H1 (cell line): Measurements from ENCODE around the gene CAMK1G. TPM values are rescaled to one million over a fixed set of nuclear protein-coding genes. Genes with fewer than 3 reads are reported as not detected.

Experiments
- CHD1 ChIP-seq: IDR thresholded peaks from 2 replicates; pipeline ENCODE4 v1.6.1; 2012; ENCODE audit warnings: low read depth, low read length, improper control_type of control experiment
- CHD7 ChIP-seq: fragments of 300-600 bp; sonication (generic); IDR thresholded peaks from 2 replicates; pipeline ENCODE4 v1.7.1; 2012; ENCODE audit warnings: low read length, moderate library complexity, mild to moderate bottlenecking, inconsistent platforms; ENCODE audit not compliant: insufficient replicate concordance
- FOSL1 ChIP-seq: IDR thresholded peaks from 2 replicates; pipeline ENCODE4 v1.6.1; 2011; ENCODE audit warnings: mild to moderate bottlenecking, low read depth, low read length, moderate library complexity; ENCODE audit not compliant: insufficient read depth
- GABPA ChIP-seq: IDR thresholded peaks from 2 replicates; pipeline ENCODE4 v1.6.1; 2011; ENCODE audit warnings: mild to moderate bottlenecking, low read length, moderate library complexity, borderline replicate concordance; ENCODE audit not compliant: insufficient read depth
- HDAC2 ChIP-seq, 2 experiments: fragments of 300-600 bp in 1 of 2; sonication (generic) in 1 of 2; IDR thresholded peaks; 2 replicates each; pipeline ENCODE4 v1.6.1; 2011 to 2012; ENCODE audit warnings: low read depth in 2 of 2, low read length in 2 of 2, mild to moderate bottlenecking in 2 of 2, moderate library complexity in 2 of 2, borderline replicate concordance in 1 of 2, inconsistent platforms in 1 of 2
- RBBP5 ChIP-seq: IDR thresholded peaks from 2 replicates; pipeline ENCODE4 v1.7.1; 2012; ENCODE audit warnings: low read depth, mild to moderate bottlenecking, inconsistent platforms, low read length, moderate library complexity, borderline replicate concordance
- SIRT6 ChIP-seq: IDR thresholded peaks from one replicate; pipeline ENCODE4 v1.7.1; 2012; ENCODE audit warnings: low read length, inconsistent platforms
- TBP ChIP-seq: IDR thresholded peaks from 2 replicates; pipeline ENCODE4 v1.6.1; 2011; ENCODE audit warnings: low read depth, low read length, improper control_type of control experiment
- polyA plus RNA-seq, 7 experiments: library from polyadenylated mRNA; depleted of rRNA in 3 of 7; stranded (reverse) in 5 of 7; unstranded in 2 of 7; fragments of >200 nt in 5 of 7; fragments of 200-250 nt in 2 of 7; gene quantifications; 1 replicate in 5 of 7; 2 replicates in 1 of 7; 4 replicates in 1 of 7; pipeline versions ENCODE4 v1.2.1 to v1.2.3, GENCODE V29; 2011 to 2013; ENCODE audit warnings: missing spikeins in 2 of 7, mixed read lengths in 2 of 7
- total RNA-seq: library from RNA; stranded (reverse); fragmentation: NEBNext Ultra II Directional; extraction: Animal tissue kit (Norgen Biotek cat#: 25700); gene quantifications from 2 replicates; pipeline ENCODE4 v1.2.1, GENCODE V29; 2021
- TF ChIP-seq, protein P1 (sequence below): IDR thresholded peaks from 2 replicates; pipeline ENCODE4 v1.6.1; 2012; ENCODE audit warnings: inconsistent platforms

The CAMK1G gene
- total and polyA plus RNA-seq, 2 of the 8 experiments (the other 6 are each of a cell fraction or from before 2014, with no cell fraction given): 1.00 to 1.0 TPM

GRCh38 chr1:209595599-209596285 lies 12.2 kb downstream of the CAMK1G start (continued):
- TF ChIP-seq CHD7 (no peak), SIRT6 (no peak), FOSL1 (no peak), GABPA (no peak), HDAC2 (IDR thresholded peaks at IDR 0.05; ENCODE audit: borderline replicate concordance in 1 of 2, low read depth in 2 of 2, low read length in 2 of 2) (no peak), RBBP5 (no peak), TBP (no peak), CHD1 (no peak)
- TF ChIP-seq, protein P1, sequence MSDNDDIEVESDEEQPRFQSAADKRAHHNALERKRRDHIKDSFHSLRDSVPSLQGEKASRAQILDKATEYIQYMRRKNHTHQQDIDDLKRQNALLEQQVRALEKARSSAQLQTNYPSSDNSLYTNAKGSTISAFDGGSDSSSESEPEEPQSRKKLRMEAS: no peak
